Hepatocyte (in vitro differentiated cells): ENCODE results near the gene UBE2J2. TPM values are rescaled to one million over a fixed set of nuclear protein-coding genes. Genes with fewer than 3 reads are reported as not detected.

Source experiments
- DNase-seq: peaks from one replicate; pipeline ENCODE4 v3.0.0-alpha.2; 2016; ENCODE audit warnings: low spot score
- H2AFZ ChIP-seq: fragments of 200-600 bp; sonication (generic); 2 replicates; pipeline ENCODE4 v1.6.0; 2016; ENCODE audit warnings: antibody characterized with exemption, mild to moderate bottlenecking
- H3K27ac ChIP-seq: fragments of 200-600 bp; sonication (generic); 2 replicates; pipeline ENCODE4 v1.5.1; 2016; ENCODE audit warnings: mild to moderate bottlenecking
- H3K27me3 ChIP-seq: fragments of 200-600 bp; sonication (generic); 2 replicates; pipeline ENCODE4 v1.6.1; 2016
- H3K36me3 ChIP-seq: fragments of 200-600 bp; sonication (generic); replicated peaks from 2 replicates; pipeline ENCODE4 v1.5.1; 2016; ENCODE audit warnings: low read depth; ENCODE audit not compliant: insufficient read depth
- H3K4me1 ChIP-seq: fragments of 200-600 bp; sonication (generic); 2 replicates; pipeline ENCODE4 v1.5.1; 2016; ENCODE audit warnings: mild to moderate bottlenecking, moderate library complexity; ENCODE audit not compliant: insufficient read depth
- H3K4me2 ChIP-seq: fragments of 200-600 bp; sonication (generic); 2 replicates; pipeline ENCODE4 v1.6.0; 2016
- H3K4me3 ChIP-seq: fragments of 200-600 bp; sonication (generic); 2 replicates; pipeline ENCODE4 v1.5.1; 2016; ENCODE audit warnings: mild to moderate bottlenecking
- H3K79me2 ChIP-seq: fragments of 200-600 bp; sonication (generic); 2 replicates; pipeline ENCODE4 v1.6.0; 2017; ENCODE audit warnings: mild to moderate bottlenecking
- H3K9me2 ChIP-seq: fragments of 200-600 bp; sonication (generic); replicated peaks from 2 replicates; pipeline ENCODE4 v1.6.0; 2017; ENCODE audit warnings: mild to moderate bottlenecking; ENCODE audit not compliant: insufficient read depth
- H3K9me3 ChIP-seq: fragments of 200-600 bp; sonication (generic); 2 replicates; pipeline ENCODE4 v1.5.1; 2016; ENCODE audit warnings: low read depth, mild to moderate bottlenecking
- H4K20me1 ChIP-seq: fragments of 200-600 bp; sonication (generic); 2 replicates; pipeline ENCODE4 v1.6.0; 2016; ENCODE audit warnings: mild to moderate bottlenecking; ENCODE audit not compliant: insufficient read depth, poor library complexity, severe bottlenecking
- CTCF ChIP-seq: fragments of 200-600 bp; sonication (generic); IDR thresholded peaks from 2 replicates; pipeline ENCODE4 v1.5.1; 2016; ENCODE audit warnings: antibody characterized with exemption, mild to moderate bottlenecking; ENCODE audit not compliant: poor library complexity
- EZH2 ChIP-seq: fragments of 200-600 bp; sonication (generic); IDR thresholded peaks from 2 replicates; pipeline ENCODE4 v1.6.1; 2016; ENCODE audit warnings: antibody characterized with exemption, mild to moderate bottlenecking, borderline replicate concordance
- EZH2phosphoT487 ChIP-seq: fragments of 200-600 bp; sonication (generic); IDR thresholded peaks from one replicate; pipeline ENCODE4 v1.6.1; 2018; ENCODE audit warnings: antibody characterized with exemption, mild to moderate bottlenecking, low read depth, moderate library complexity; ENCODE audit not compliant: unreplicated experiment, severe bottlenecking
- WGBS: methylation state at CpG from one replicate; pipeline ENCODE4 v1.1.6; 2016; ENCODE audit warnings: low lambda C conversion rate; ENCODE audit errors: missing lambda C conversion rate; 5-methylcytosine and 5-hydroxymethylcytosine counted together
- polyA plus RNA-seq: library from polyadenylated mRNA; unstranded; fragments of >200 nt; fragmentation: Nextera tagmentation; extraction: Ambion mirVana; gene quantifications from 2 replicates; pipeline ENCODE4 v1.2.1, GENCODE V29; 2016
- total RNA-seq: library from RNA; depleted of rRNA; stranded (reverse); fragments of >200 nt; gene quantifications from 2 replicates; pipeline ENCODE4 v1.2.3, GENCODE V29; 2014

Gene UBE2J2
- total and polyA plus RNA-seq, 2 experiments from 2014 or later: 31.7 to 66.7 TPM

- H3K36me3 ChIP-seq: no peaks in the 10 kb centered on the region
- H3K4me3 ChIP-seq: no peak overlapping the region
- H4K20me1 ChIP-seq: no peaks in the 10 kb centered on the region
- no peak overlapping the region for H2AFZ ChIP-seq
- no peaks in the 10 kb centered on the region for H3K4me1 ChIP-seq
- H3K79me2 ChIP-seq: no peaks in the 10 kb centered on the region
- no peak for TF ChIP-seq EZH2phosphoT487
- no peak for TF ChIP-seq CTCF
- TF ChIP-seq EZH2: no peak
- H3K27me3 ChIP-seq: no peaks in the 10 kb centered on the region
- H3K4me2 ChIP-seq: no peak overlapping the region
- H3K9me2 ChIP-seq: no peaks in the 10 kb centered on the region
- H3K27ac ChIP-seq: no peak overlapping the region
- H3K9me3 ChIP-seq: no peaks in the 10 kb centered on the region
- WGBS: 90% methylated on average over 27 of the region's 32 CpGs
- DNase-seq: no peak
These were observed 10.8 kb upstream of the UBE2J2 start for GRCh38 chr1:1284221-1285101.

- TF ChIP-seq EZH2 (no peak), CTCF (no peak), EZH2phosphoT487 (no peak)
- 46% methylated on average over 8 of the region's 9 CpGs for WGBS
- Histone ChIP-seq H3K27ac (no peak overlapping the region), H2AFZ (no peak overlapping the region), H3K4me1 (no peaks in the 10 kb centered on the region), H3K9me2 (no peaks in the 10 kb centered on the region), H3K9me3 (no peaks in the 10 kb centered on the region), H3K36me3 (no peaks in the 10 kb centered on the region), H4K20me1 (no peaks in the 10 kb centered on the region), H3K4me3 (no peak overlapping the region), H3K27me3 (no peaks in the 10 kb centered on the region), H3K4me2 (no peak overlapping the region), H3K79me2 (no peaks in the 10 kb centered on the region)
- no peak for DNase-seq
These were observed 10.2 kb upstream of the UBE2J2 start for GRCh38 chr1:1283821-1284220.

- WGBS: 92% methylated on average over 14 of the region's 14 CpGs
- Histone ChIP-seq H3K4me3 (no peak overlapping the region), H3K4me2 (no peak overlapping the region), H3K4me1 (no peaks in the 10 kb centered on the region), H3K27ac (no peak overlapping the region), H3K27me3 (no peaks in the 10 kb centered on the region), H2AFZ (no peak overlapping the region), H3K9me2 (no peaks in the 10 kb centered on the region), H3K9me3 (no peaks in the 10 kb centered on the region), H4K20me1 (no peaks in the 10 kb centered on the region), H3K79me2 (no peaks in the 10 kb centered on the region), H3K36me3 (no peaks in the 10 kb centered on the region)
- TF ChIP-seq EZH2: no peak
- TF ChIP-seq EZH2phosphoT487: no peak
- no peak for TF ChIP-seq CTCF
- DNase-seq: no peak
These were observed 9.3 kb upstream of the UBE2J2 start for GRCh38 chr1:1282998-1283397.
